Middle frontal gyrus (tissue), 1 donor: Measurements from ENCODE around the gene PKIG.
"Not testable (repeated sequence)": the region's sequence is repeated elsewhere in the genome, so short reads cannot be mapped to it uniquely, and the experiment has no call there.

Experiments used
- DNase-seq: peaks from one replicate; pipeline ENCODE4 v3.0.0-alpha.2; 2015; ENCODE audit warnings: low spot score; ENCODE audit errors: extremely low spot score

Gene PKIG

GRCh38 chr20:44571362-44571988, 10.9 kb upstream of the PKIG start:
- DNase-seq: no peak

- DNase-seq: peak; percentile 52
These were observed 9.6 kb upstream of the PKIG start for GRCh38 chr20:44572551-44573500.

GRCh38 chr20:44573501-44573869, 8.9 kb upstream of the PKIG start:
- DNase-seq: no peak

GRCh38 chr20:44574372-44574771, 8.0 kb upstream of the PKIG start:
- no peak for DNase-seq

GRCh38 chr20:44576297-44576696, 6.1 kb upstream of the PKIG start:
- no peak for DNase-seq

- DNase-seq: no peak
These were observed 2.9 kb upstream of the PKIG start for GRCh38 chr20:44579313-44580081.

GRCh38 chr20:44580581-44581268, 1.7 kb upstream of the PKIG start:
- no peak for DNase-seq

- DNase-seq: no peak
These were observed 864 bp upstream of the PKIG start for GRCh38 chr20:44581515-44581914.

GRCh38 chr20:44583157-44583556, 778 bp downstream of the PKIG start:
- no peak for DNase-seq

- DNase-seq: no peak
These were observed 1.8 kb downstream of the PKIG start for GRCh38 chr20:44584162-44584561.

GRCh38 chr20:44585057-44585963, 2.9 kb downstream of the PKIG start:
- no peak for DNase-seq

- no peak for DNase-seq
These were observed 4.0 kb downstream of the PKIG start for GRCh38 chr20:44586289-44586911.

GRCh38 chr20:44587035-44587980, 4.9 kb downstream of the PKIG start:
- DNase-seq: no peak

GRCh38 chr20:44588321-44588720, 5.9 kb downstream of the PKIG start:
- DNase-seq: not testable (repeated sequence)

- DNase-seq: no peak
These were observed 7.2 kb downstream of the PKIG start for GRCh38 chr20:44589537-44589936.

- DNase-seq: no peak
These were observed 8.8 kb downstream of the PKIG start for GRCh38 chr20:44590980-44591778.

GRCh38 chr20:44592366-44592765, 10.0 kb downstream of the PKIG start:
- no peak for DNase-seq

- DNase-seq: no peak
These were observed 11.4 kb downstream of the PKIG start for GRCh38 chr20:44593751-44594150.
